Activated CD8-positive, alpha-beta memory T cell treated with anti-CD3 and anti-CD28 coated beads for 4 hours (primary cell): ENCODE measurements around the gene BIVM.
A peak's percentile ranks its signal among the peaks of the same experiment; 100 is the strongest.

Source experiments
- DNase-seq, 2 donors: peaks; one replicate each; pipeline ENCODE4 v3.0.0-alpha.2; 2020; ENCODE audit warnings: low read depth in 2 of 2

Gene BIVM

GRCh38 chr13:102839462-102839861, 40.5 kb downstream of the BIVM start:
- no peak for DNase-seq

- no peak for DNase-seq
Observed at GRCh38 chr13:102845289-102845629, 46.3 kb downstream of the BIVM start.

DNA sequence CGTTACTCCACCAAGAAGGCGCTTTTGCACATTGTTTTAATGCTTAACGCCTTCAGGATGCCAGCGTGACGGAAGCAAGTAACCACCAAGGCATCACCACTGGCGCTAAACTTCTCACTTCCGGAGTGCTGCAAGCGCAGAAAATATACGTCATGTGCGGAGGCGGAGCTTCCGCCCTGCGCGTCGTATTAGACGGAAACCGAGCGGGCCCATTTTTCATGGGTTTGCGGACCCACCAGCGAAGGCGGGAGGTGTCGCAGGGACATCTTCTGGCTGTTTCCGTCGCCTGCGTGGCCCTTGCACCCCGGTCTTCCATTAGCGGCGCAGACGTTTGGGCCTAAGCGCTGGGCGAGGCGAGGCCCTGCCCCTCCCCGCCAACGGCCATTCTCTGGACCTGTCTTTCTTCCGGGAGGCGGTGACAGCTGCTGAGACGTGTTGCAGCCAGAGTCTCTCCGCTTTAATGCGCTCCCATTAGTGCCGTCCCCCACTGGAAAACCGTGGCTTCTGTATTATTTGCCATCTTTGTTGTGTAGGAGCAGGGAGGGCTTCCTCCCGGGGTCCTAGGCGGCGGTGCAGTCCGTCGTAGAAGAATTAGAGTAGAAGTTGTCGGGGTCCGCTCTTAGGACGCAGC, 46.8 kb downstream of the BIVM start, which contains the start of gene ERCC5:
ERCC5 (plus strand) TSS at position 403 of the 631 bp plus-strand sequence. CDS start 235 bp downstream, outside the sequence.
- DNase-seq = peak; percentile 92 to 93

DNA sequence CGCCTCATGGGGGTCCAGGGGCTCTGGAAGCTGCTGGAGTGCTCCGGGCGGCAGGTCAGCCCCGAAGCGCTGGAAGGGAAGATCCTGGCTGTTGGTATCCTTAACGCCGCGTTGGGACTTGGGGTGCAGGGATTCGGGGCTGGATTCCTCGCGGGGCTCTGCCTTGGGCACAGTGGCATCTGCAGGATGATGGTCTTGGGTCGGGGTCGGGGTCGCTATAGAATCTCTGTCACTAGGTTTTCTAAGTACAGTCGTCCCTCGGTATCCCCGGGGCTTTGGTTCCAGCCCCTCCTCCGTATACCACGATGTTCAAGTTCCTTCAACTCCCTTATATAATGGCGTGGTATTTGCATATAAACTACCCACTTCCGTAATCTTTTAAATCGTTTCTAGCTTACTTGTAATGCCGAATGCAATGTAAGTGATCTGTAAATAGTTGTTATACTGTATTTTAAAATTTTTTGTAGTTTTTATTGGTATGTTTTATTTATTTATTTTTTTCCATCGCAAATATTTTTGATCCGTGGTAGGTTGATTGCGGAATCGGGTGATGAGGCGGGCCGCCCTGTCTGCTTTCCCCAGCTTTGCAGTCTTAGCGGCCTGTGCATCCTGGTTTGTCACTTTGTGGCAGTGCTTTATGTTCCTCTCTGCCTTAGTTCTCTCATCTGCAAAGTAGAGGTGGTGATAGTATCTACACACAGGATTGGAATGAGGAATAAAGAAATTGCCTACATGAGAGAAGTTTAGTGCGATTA, 47.5 kb downstream of the BIVM start:
- peak in 1 of 2 donors; percentile 19 for DNase-seq

GRCh38 chr13:102847272-102848234, 48.6 kb downstream of the BIVM start:
- no peak for DNase-seq

DNA sequence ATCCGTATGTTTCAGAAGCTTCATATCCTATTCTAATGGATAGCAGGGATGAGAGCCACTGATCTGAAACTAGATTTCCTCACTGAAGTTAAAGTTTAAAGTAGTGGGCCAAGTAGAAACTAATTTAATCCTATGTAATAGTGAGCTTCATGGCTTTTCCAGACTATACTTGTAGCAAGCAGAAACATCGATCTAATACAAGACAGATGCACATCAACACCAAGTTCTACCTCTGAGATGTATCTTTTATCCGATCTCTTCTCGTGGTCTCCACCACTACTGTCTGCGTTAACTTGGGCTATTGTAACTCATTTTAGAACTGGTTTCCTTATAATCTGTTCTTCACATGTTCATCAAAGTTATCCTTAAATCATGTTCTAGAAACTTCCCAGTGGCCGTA, 50.0 kb downstream of the BIVM start:
- DNase-seq = no peak

DNA sequence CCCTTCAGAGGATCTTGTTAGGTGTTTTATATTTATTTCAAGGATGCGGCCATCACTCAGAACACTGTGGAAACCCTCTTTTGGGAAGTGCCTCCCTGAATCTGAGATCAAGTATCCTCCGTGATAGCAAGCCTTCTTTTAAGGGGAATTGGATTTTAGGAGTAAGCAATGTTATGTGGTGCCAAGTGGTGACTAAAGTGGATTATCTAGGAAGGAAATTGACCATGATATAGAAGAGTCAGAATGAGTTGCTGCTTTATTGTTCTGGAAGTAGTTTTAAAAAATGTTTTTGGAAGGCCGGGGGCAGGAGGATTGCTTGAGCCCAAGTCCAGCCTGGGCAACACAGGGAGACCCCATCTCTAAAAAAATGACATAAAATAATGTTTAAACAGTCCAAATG, 53.6 kb downstream of the BIVM start:
- no peak for DNase-seq

DNA sequence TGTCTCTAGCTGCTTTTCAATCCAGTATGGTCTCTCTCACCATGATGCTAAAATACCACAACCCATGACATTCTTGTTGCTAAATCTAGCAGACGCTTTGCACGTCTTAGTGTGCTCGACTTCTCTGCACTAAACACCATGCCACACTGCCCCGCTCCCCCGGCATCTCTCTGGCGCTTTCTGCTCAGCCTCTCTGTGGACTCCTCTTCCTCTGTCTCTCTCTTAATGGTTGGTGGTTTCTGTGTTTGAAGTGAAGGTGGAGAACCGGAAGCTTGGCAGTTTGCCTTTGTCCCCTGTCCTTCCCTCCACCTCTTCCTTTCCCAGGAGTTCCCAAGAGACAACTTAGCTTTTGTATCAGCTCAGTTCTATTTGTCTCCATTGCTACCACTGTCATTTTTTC, 55.8 kb downstream of the BIVM start:
- DNase-seq = no peak

- no peak for DNase-seq
Observed at GRCh38 chr13:102856557-102856956, 57.6 kb downstream of the BIVM start.

DNA sequence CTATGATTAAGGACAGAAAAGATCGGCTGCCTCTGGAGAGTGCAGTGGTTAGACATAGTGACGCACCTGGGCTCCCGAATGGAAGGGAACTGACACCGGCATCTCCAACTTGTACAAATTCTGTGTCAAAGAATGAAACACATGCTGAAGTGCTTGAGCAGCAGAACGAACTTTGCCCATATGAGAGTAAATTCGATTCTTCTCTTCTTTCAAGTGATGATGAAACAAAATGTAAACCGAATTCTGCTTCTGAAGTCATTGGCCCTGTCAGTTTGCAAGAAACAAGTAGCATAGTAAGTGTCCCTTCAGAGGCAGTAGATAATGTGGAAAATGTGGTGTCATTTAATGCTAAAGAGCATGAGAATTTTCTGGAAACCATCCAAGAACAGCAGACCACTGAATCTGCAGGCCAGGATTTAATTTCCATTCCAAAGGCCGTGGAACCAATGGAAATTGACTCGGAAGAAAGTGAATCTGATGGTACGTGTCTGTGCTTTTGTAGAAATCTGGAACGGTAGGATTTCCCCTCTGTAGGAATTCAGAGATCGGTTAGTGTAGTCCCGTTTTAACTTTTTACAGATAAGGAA, 63.8 kb downstream of the BIVM start:
- DNase-seq = no peak

- no peak for DNase-seq
Observed at GRCh38 chr13:102863590-102863989, 64.7 kb downstream of the BIVM start.

GRCh38 chr13:102868366-102868936, 69.5 kb downstream of the BIVM start:
- no peak for DNase-seq

DNA sequence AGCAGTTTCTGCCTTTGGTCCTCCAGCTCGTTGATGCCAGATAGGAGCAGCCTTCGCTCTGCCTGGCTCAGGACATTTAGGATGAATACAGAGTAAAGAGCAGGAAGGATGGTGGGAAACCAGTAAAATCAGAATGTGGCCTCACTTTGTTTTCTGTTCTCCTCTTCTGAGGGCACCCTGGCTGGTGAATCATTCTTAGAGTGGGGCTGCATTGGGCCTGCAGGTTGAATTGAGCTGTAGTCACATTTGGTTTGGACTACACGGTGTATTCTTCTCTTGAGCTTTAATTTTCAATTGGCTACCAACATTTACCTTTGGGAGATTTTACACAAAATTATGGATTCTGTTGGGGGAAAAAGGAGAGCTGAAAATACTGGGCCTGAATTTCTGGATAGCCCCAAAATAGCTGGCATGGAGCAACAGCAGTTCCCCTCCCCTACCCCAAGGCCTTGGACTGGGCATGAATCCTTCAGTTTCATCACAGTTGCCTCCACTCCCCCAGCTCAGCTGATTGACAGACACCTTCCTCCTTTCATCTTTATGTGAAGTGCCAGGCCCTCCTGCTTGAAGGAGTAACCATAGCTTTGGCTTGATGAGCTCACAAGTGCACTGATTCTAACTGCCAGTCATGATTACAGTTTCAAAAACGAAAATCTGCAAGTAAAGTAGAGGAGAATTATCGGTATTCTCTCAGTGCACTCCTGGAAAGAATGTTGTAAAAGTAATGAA, 71.2 kb downstream of the BIVM start:
- no peak for DNase-seq

DNA sequence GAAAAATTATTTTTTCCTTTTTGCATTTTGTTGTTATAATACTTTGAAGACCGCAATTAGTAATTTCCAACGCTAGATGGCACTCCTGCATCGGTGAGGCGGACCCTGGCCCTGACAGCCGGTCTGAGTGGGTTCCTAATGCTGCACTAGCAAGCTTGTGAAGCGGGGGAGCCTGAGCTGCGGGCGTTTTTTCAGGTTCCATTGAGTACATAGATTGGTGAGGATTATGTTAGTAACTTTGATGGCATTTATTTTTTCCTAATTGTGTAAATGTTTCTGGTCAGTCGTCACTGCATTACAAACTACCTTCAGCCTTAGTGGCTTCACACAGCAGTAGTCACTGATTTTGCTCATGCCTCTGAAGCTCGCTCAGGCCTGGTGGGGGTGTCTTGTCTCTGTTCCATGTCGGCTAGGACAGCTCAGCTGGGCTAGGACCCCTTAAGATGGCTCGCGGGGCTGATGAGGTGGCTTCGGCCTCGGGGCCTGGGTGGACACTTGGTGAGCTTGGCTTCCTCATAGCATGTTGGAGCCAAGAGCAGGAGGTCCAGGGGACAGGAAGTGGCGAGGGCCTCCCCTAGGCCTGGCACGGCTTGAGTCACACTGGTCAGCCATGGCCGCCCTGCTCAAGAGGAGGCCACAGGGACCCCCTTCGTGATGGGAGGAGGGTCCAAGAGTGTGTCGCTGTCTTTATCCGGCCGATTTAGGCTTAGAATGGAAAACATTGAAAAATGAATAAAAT, 71.9 kb downstream of the BIVM start:
- DNase-seq = peak in 1 of 2 donors; percentile 18

GRCh38 chr13:102872131-102872530, 73.2 kb downstream of the BIVM start:
- no peak for DNase-seq

DNA sequence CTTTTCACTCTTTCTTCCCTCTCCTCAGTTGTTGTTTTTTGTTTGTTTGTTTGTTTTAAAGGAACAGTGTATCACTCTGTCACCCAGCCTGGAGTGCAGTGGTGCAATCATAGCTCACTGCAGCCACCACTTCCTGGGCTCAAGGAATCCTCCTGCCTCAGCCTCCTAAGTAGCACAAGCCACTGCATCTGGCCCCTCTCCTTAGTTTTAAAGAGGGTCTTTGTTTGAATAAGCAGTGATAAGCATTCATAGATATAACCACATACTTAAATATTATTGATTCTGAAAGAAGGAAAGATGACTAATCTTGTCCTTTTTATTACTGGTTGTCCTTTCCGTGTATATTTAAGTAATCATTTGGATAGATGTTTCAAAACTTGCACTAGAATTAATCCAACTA, 73.6 kb downstream of the BIVM start:
- no peak for DNase-seq

DNA sequence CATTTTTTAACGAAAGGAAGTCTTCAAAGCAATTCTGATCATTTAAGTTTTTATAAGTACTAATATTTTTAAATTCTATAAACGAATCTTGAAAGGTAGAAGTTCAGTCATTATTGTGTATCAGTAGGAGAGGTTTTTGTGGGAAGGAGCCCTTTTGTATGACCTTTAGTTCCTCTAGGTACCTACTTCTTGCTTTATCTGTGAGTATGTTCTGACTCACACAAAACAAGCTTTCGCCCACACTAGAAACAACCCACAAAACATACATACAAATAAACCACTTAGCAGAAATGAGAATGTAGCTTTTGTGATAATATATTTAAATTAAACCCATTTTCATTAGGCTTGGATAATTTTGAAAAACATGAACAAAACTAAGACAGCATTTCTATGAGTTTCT, 74.7 kb downstream of the BIVM start:
- DNase-seq = no peak

DNA sequence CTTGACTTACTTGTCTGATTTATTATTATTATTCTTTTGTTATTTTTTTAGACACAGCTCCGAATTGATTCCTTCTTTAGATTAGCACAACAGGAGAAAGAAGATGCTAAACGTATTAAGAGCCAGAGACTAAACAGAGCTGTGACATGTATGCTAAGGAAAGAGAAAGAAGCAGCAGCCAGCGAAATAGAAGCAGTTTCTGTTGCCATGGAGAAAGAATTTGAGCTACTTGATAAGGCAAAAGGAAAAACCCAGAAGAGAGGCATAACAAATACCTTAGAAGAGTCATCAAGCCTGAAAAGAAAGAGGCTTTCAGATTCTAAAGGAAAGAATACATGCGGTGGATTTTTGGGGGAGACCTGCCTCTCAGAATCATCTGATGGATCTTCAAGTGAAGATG, 76.3 kb downstream of the BIVM start:
- DNase-seq = no peak

DNA sequence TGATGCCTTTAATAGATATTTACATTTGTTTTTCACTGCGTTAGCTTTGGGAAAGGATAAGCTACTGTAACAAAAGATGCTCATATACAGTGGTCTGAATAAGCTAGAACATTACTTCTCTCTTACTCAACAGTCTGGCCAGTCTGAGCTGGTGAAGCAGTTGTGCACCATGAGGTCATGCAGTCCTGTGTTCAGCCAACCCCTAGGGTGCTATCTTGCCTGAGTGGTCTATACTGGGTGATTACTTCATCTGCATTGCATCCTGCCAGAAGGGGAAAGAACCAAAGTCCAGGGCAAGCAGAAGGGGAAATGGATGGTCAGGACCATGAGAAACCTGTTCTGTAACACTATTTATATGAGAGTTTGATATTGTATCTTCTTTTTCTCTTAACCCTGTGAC, 78.4 kb downstream of the BIVM start:
- DNase-seq = no peak

GRCh38 chr13:102878481-102878880, 79.6 kb downstream of the BIVM start:
- DNase-seq = no peak
